Right renal pelvis (tissue), 4 donors: ENCODE results near the gene SPATA25. TPM values are rescaled to one million over a fixed set of nuclear protein-coding genes. Genes with fewer than 3 reads are reported as not detected.

Experiments used
- DNase-seq, 4 donors: peaks; one replicate each; pipeline ENCODE4 v3.0.0-alpha.2; 2013; ENCODE audit warnings: low read depth in 4 of 4, low spot score in 3 of 4, missing footprints in 1 of 4
- polyA plus RNA-seq, 4 donors: library from polyadenylated mRNA; unstranded; fragments of 120-200 nt; gene quantifications; one replicate each; pipeline ENCODE4 v1.2.1, GENCODE V29; 2013; ENCODE audit not compliant: insufficient read length in 4 of 4

SPATA25 gene
- polyA plus RNA-seq, 4 donors, result 2.8 to 3.8 (median 3.3) TPM

GRCh38 chr20:45873409-45874103 lies 13.9 kb downstream of the SPATA25 start:
- DNase-seq, result no peak

GRCh38 chr20:45872626-45873025 lies 14.8 kb downstream of the SPATA25 start:
- DNase-seq, result no peak

GRCh38 chr20:45867819-45868176 lies 19.6 kb downstream of the SPATA25 start:
- DNase-seq, result no peak

- no peak for DNase-seq
Measured at GRCh38 chr20:45867136-45867818, 20.1 kb downstream of the SPATA25 start.

GRCh38 chr20:45866454-45866853 lies 21.0 kb downstream of the SPATA25 start:
- DNase-seq, result no peak

- DNase-seq, result no peak
Measured at GRCh38 chr20:45863543-45864470, 23.6 kb downstream of the SPATA25 start.

- no peak for DNase-seq
Measured at GRCh38 chr20:45861221-45862075, 26.0 kb downstream of the SPATA25 start.

GRCh38 chr20:45860560-45861220 lies 26.7 kb downstream of the SPATA25 start:
- no peak for DNase-seq

GRCh38 chr20:45859916-45860315 lies 27.5 kb downstream of the SPATA25 start:
- DNase-seq, result peak in 1 of 4 donors; percentile 19

GRCh38 chr20:45857882-45858216 lies 29.6 kb downstream of the SPATA25 start:
- DNase-seq, result no peak

GRCh38 chr20:45857114-45857881 lies 30.1 kb downstream of the SPATA25 start, which contains the start of the genes ACOT8 and ZSWIM3:
TSS of gene ACOT8 (minus strand) at chr20:45857392. CDS start at chr20:45857315, 77 bp downstream.
TSS of gene ZSWIM3 (plus strand) at chr20:45857614. CDS start at chr20:45857826, 212 bp downstream.
- peak; percentile 100 for DNase-seq

- no peak for DNase-seq
Measured at GRCh38 chr20:45853484-45853883, 33.9 kb downstream of the SPATA25 start.

- DNase-seq, result no peak
Measured at GRCh38 chr20:45852326-45852725, 35.1 kb downstream of the SPATA25 start.

- no peak for DNase-seq
Measured at GRCh38 chr20:45851501-45851900, 35.9 kb downstream of the SPATA25 start.

- no peak for DNase-seq
Measured at GRCh38 chr20:45850926-45851325, 36.5 kb downstream of the SPATA25 start.

GRCh38 chr20:45850238-45850637 lies 37.2 kb downstream of the SPATA25 start:
- DNase-seq, result no peak

- no peak for DNase-seq
Measured at GRCh38 chr20:45848969-45849582, 38.3 kb downstream of the SPATA25 start.

GRCh38 chr20:45848421-45848820 lies 39.0 kb downstream of the SPATA25 start:
- DNase-seq, result no peak
